Stimulated activated CD4-positive, alpha-beta T cell treated with anti-CD3 and anti-CD28 coated beads, Interleukin-2, amount 100 ng/mL, for 24 hours (primary cell): Measurements from ENCODE around the gene PDIA6.

Experiments
- DNase-seq, 2 donors: peaks; one replicate each; pipeline ENCODE4 v3.0.0-alpha.2; 2020

Gene PDIA6

GRCh38 chr2:10812362-10813162 is at the start of gene PDIA6:
Gene PDIA6 (minus strand): TSS chr2:10812785. CDS start chr2:10812696, 89 bp downstream.
- DNase-seq: peak; percentile 96

DNA sequence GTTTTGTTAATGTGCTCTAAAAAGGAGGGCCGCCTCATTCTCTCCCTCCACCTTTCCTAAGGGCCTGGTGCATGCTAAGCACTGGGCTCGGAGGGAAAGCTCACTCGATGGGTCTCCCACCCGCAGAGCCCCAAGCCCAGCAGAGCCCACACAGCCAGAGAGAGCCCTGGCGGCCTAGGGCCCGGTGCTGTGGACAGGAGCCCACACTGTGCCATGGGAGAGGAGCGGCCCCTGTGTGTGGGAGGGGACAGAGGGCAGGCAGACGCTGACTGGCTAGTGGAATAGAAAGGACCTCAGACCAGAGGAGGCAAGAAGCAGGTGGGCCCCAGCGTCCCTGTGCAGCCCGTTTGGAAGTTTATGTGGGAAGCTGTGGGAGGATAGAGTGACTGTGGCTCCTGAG is 49.7 kb upstream of the PDIA6 start:
- no peak for DNase-seq

DNA sequence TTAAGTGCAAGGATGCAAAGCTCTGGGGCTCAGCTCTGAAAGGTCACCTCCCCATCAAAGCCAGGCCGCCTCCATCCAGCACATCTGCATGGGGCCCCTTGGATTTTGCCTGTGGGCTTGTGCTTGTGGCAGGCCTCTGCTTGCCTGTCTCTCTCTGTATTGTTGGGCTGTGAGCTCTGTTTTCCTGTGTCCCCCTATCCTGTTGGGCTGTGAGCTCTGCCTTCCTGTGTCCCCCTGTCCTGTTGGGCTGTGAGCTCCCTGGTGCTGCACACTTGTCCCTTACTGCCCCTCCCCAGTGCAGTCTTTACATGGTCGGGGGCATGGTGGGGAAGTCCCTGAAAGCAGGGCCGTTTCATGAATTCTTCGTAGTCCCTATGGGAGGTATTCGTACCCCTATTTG is 49.2 kb upstream of the PDIA6 start:
- DNase-seq: no peak

DNA sequence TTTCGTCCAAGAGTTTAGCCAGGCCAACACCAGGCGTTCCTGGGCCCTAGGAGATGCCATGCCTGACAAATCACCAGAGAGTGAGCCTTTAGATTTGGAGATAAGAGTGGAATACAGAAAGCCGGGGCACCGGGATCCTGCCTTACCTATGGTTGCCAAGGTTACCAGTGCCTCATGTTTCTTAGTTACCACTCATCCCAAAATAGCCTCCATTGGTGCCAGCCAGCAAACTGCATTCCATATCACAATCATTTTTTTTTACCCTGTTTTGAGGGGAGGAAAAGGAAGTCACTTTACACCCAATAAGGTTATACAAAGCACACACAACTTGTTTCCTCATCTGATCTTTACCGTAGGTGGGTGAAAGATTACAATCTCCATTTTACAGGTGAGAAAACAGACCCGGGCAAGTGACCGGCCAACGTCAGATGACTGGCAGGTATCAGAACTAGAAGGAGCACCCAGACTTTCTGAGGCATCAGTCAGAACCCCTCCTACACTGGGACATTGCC is 48.3 kb upstream of the PDIA6 start:
- DNase-seq: no peak

GRCh38 chr2:10860081-10860813 is 47.7 kb upstream of the PDIA6 start:
- DNase-seq: no peak

GRCh38 chr2:10859278-10859677 is 46.7 kb upstream of the PDIA6 start:
- DNase-seq: no peak

GRCh38 chr2:10848541-10848940 is 36.0 kb upstream of the PDIA6 start:
- no peak for DNase-seq

DNA sequence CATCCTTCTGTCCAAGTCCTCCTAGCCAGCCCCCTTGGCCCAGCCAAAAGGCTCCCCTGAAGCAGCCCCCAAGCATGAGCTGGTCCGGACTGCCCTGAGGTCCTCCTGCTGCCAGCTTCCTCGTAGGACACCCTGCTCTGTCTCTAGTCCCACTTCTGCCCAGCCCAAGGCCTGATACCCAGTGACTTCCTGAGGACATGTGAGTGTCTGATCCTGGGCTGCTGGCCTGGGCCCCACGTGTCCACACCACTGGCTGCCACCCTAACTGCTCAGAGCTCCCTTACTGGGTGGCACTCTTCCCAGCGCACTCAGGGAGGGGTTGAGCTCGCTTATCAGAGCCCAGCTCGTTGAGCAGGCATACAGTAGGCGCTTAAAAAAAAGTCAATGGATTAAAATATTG is 34.4 kb upstream of the PDIA6 start:
- no peak for DNase-seq

- no peak for DNase-seq
These were observed 33.7 kb upstream of the PDIA6 start for GRCh38 chr2:10846110-10846861.

DNA sequence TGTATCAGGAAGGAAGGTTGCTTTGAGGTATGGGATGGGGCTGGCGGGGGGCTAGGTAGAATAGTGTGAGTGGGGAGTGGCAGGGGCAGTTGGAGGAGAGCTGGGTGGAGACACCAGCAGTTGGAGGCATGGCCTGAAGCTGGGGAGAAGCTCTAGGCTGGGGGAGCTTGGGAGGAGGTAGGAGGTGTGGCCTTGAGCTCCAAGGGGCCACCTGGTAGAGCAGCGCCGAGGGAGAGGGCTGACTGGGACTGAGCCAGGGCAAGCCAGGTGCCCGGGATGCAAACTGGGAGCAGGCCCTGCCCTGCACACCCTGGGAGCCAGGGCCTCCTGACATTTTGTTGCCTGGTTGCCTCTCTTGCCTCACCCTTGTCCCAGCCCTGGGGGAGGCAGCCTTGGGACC is 33.1 kb upstream of the PDIA6 start:
- DNase-seq: no peak

GRCh38 chr2:10844097-10844496 is 31.5 kb upstream of the PDIA6 start:
- DNase-seq: no peak

- no peak for DNase-seq
These were observed 29.9 kb upstream of the PDIA6 start for GRCh38 chr2:10842506-10842905.

- DNase-seq: no peak
These were observed 29.1 kb upstream of the PDIA6 start for GRCh38 chr2:10841547-10842219.

- DNase-seq: no peak
These were observed 27.2 kb upstream of the PDIA6 start for GRCh38 chr2:10839813-10840212.

DNA sequence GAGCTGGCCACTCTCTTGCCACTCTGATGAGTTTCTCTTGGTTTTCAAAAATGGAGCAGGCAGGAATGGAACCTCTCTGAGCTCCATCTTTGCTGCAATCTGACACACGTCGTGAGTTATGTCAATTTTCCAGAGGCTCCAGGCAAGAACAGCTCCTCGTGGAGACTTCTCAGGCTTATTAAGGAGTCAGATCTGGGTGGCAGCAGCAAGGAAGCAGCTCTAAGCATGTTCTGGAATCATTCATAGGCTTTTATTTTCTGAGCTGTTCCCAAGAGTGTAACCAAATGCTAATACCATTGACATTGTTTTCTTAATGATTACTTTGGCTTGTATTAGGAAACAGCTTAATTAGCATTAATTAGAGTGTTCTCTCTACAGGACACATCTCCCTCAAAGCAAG is 26.1 kb upstream of the PDIA6 start:
- DNase-seq: no peak

DNA sequence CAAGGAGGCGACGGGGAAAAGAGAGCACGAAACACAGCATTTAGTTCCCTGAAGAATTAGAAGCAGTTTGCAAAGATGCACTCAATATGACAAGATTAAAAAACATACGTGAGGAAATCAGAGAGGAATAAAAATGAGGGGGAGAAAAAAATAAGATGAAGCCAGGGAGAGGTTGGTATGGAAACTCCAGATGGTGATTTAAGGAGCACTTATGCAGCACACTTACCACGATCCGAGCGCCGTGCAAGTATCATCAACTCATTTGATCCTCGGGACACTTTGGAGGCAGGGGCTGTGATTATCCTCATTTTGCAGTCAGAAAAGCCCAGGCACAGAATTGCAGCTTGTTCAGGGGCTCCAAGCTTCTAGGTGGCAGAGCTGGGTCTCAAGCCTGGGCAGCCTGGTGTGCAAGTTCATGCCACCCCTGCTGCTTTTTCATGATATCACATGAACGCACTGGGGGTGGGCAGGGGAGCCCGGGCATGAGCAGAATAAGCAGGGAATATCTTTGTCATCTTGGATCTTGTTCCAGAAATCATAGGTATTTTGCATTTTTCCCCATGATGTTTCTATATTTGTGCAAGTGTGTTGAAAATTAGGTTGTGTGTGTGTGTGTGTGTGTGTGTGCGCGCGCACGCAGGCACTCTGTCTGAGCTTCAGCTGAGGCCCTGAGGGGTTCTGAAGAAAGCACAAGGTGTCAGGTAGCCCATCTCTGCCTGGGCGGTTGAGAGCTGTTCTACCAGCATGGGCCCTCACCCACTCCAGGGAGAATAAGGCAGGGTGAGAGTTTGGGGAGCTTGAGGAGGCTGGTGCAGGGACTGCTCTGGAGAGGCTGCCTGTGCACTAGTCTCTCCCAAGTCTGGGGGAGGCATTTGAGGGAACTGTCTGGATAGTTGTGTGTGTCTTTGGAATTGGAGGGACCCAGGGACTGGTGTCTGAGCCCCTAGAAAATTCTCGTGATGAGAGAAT is 25.0 kb upstream of the PDIA6 start:
- no peak for DNase-seq

DNA sequence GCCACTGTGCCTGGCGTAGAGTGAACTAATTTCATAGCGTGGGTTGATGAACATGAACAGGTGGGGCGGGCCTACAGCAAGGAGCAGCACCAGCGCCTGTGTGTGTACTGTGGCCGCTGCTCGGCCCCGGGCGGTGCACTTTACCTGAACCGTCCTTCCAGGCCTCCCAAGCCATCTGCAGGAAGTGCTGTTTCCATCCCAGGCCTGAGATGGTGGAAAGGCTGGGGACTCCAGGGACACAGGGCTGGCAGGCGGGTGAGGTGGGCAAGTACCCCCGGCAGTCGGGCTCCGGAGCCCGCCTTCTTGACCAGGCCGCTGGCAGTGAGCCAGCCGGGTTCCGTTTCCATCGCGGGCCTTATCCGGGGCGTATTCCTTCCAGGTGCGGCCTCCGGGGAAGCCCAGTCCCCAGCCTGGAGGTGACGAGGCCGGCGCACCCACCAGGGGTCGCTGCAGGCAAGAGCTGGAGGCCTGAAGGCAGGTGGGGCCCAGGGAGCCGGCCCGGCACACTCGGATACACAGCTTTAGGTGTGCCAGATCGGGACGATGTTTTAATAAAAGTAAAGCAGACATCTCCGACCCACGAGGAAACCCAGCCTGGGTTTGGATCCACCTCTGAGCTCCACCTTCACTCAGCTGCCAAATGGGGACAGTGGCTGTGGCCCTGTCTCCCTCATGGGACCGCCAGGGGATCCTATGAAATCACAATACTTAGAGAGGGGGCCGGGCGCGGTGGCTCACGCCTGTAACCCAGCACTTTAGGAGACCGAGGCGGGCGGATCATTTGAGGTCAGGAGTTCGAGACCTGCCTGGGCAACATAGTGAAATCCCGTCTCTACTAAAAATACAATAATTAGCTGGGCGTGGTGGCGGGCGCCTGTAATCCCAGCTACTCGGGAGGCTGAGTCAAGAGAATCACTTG is 22.7 kb upstream of the PDIA6 start:
- DNase-seq: peak; percentile 86 to 91

GRCh38 chr2:10834068-10834655 is 21.6 kb upstream of the PDIA6 start:
- DNase-seq: no peak

DNA sequence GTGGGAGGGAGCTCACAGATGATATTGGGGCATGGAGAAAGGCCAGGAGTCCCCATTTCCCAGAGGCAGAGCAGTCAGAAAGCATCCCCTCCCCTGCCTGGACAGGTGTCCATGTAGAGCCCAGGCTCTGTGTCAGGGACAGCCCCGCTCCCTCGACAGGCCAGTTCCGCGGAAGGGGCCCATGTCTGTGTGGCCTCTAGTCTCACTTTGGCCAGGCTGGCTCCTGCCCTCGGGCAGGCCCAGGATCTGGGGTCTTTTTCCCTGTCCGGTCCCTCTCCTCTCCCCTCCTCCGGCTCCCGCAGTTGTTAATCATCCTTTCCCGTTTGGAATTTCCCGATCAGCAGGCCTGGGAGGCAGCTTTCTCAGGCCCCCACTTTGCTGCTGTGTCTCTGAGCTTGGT is 20.4 kb upstream of the PDIA6 start:
- no peak for DNase-seq
